Measurements from ENCODE around the gene UPP2. TPM values are rescaled to one million over a fixed set of nuclear protein-coding genes. Genes with fewer than 3 reads are reported as not detected.

Gene UPP2
- total RNA-seq, 4 donors from 2014 or later, result not detected

- no peaks in the 10 kb centered on the region for H3K27me3 ChIP-seq
- H3K36me3 ChIP-seq, result no peaks in the 10 kb centered on the region
- TF ChIP-seq POLR2A (IDR thresholded peaks at IDR 0.05) (no peak), CTCF (IDR thresholded peaks at IDR 0.05) (no peak)
- DNase-seq, result no peak
- H3K4me3 ChIP-seq, result no peak overlapping the region
- no peaks in the 10 kb centered on the region for H3K4me1 ChIP-seq
- no peaks in the 10 kb centered on the region for H3K9me3 ChIP-seq
- no peak overlapping the region for H3K27ac ChIP-seq
These were observed 73.3 kb downstream of the UPP2 start for GRCh38 chr2:158174956-158175355.

- H3K27me3 ChIP-seq, result no peaks in the 10 kb centered on the region
- no peaks in the 10 kb centered on the region for H3K36me3 ChIP-seq
- no peak overlapping the region for H3K4me3 ChIP-seq
- no peaks in the 10 kb centered on the region for H3K9me3 ChIP-seq
- DNase-seq, result no peak
- no peak overlapping the region for H3K27ac ChIP-seq
- H3K4me1 ChIP-seq, result no peaks in the 10 kb centered on the region
- no peak for TF ChIP-seq CTCF (IDR thresholded peaks at IDR 0.05)
These were observed 77.0 kb downstream of the UPP2 start for GRCh38 chr2:158178646-158179045.

GRCh38 chr2:158179660-158180059, 78.0 kb downstream of the UPP2 start:
- H3K36me3 ChIP-seq, result no peaks in the 10 kb centered on the region
- no peak for DNase-seq
- TF ChIP-seq CTCF (IDR thresholded peaks at IDR 0.05) (peak in 4 of 6 experiments; percentile 16 to 47 (median 34)), POLR2A (IDR thresholded peaks at IDR 0.05) (no peak)
- no peak overlapping the region for H3K27ac ChIP-seq
- no peak overlapping the region for H3K4me3 ChIP-seq
- no peaks in the 10 kb centered on the region for H3K9me3 ChIP-seq
- no peaks in the 10 kb centered on the region for H3K27me3 ChIP-seq
- H3K4me1 ChIP-seq, result no peaks in the 10 kb centered on the region

GRCh38 chr2:158181171-158181570, 79.5 kb downstream of the UPP2 start:
- Histone ChIP-seq H3K9me3 (no peaks in the 10 kb centered on the region), H3K4me1 (no peaks in the 10 kb centered on the region), H3K27ac (no peak overlapping the region), H3K27me3 (no peaks in the 10 kb centered on the region), H3K4me3 (no peak overlapping the region), H3K36me3 (no peaks in the 10 kb centered on the region)
- no peak for DNase-seq
- no peak for TF ChIP-seq POLR2A (IDR thresholded peaks at IDR 0.05)
- no peak for TF ChIP-seq CTCF (IDR thresholded peaks at IDR 0.05)

- no peak overlapping the region for H3K27ac ChIP-seq
These were observed 81.1 kb downstream of the UPP2 start for GRCh38 chr2:158182676-158183295.

More at GRCh38 chr2:158182676-158183295, 81.1 kb downstream of the UPP2 start:
- Histone ChIP-seq H3K4me3 (no peak overlapping the region), H3K27me3 (no peaks in the 10 kb centered on the region), H3K36me3 (no peaks in the 10 kb centered on the region), H3K9me3 (no peaks in the 10 kb centered on the region), H3K4me1 (no peaks in the 10 kb centered on the region)
- no peak for TF ChIP-seq CTCF (IDR thresholded peaks at IDR 0.05)
- TF ChIP-seq POLR2A (IDR thresholded peaks at IDR 0.05), result no peak
- DNase-seq, result no peak

Measured in Peyer's patch (tissue), 4 donors.